HCT116 (cell line): ENCODE data around the gene THADA. TPM values are rescaled to one million over a fixed set of nuclear protein-coding genes. Genes with fewer than 3 reads are reported as not detected.

Source experiments
- ATAC-seq: fragments of 200-7000 bp; cut with Tn5 transposase; 2 replicates; pipeline ENCODE4 v1.9.1; 2020; ENCODE audit warnings: mild to moderate bottlenecking, moderate library complexity
- BruUV-seq: library from RNA; stranded (reverse); fragments of 400-500 nt; replicated peaks from 2 replicates; lab custom pipeline; 2021; lab: Mats Ljungman, UMichigan
- CTCF ChIA-PET: fragments of 300-600 bp; sonication (Branson Sonifier 250); formaldehyde crosslinking; loops from one replicate; lab custom pipeline; 2021; ENCODE audit warnings: antibody characterized with exemption; lab: Charles Lee
- POLR2A ChIA-PET: fragments of 300-600, 350-600 bp; sonication (Branson Sonifier 250); formaldehyde crosslinking; loops from one replicate; lab custom pipeline; 2021; ENCODE audit warnings: antibody characterized with exemption; lab: Charles Lee
- RAD21 ChIA-PET, 2 experiments: fragments of 300-600 bp; sonication (Branson Sonifier 250); formaldehyde crosslinking; loops; one replicate each; lab custom pipeline; 2023; ENCODE audit warnings: low total read pairs in 2 of 2; ENCODE audit not compliant: uncharacterized antibody in 2 of 2, unreplicated experiment in 2 of 2, low non-redundant PET in 1 of 2; lab: Charles Lee
- DNase-seq: peaks from one replicate; pipeline ENCODE4 v3.0.0-alpha.2; 2010; ENCODE audit warnings: low read depth, low spot score
- H2AFZ ChIP-seq: fragments of 200-600 bp; shearing (Covaris generic), sonication (generic); 2 replicates; pipeline ENCODE4 v1.6.1; 2017; ENCODE audit warnings: low read depth, mixed run types, mixed read lengths, antibody characterized with exemption, low read length; ENCODE audit not compliant: poor library complexity, severe bottlenecking
- H3K27ac ChIP-seq: 2 replicates; pipeline ENCODE4 v1.5.1; 2012; ENCODE audit warnings: low read depth, low read length
- H3K27me3 ChIP-seq: fragments of 200-600 bp; sonication (generic); 2 replicates; pipeline ENCODE4 v1.6.1; 2016; ENCODE audit warnings: mixed run types, low read length, mixed read lengths; ENCODE audit not compliant: insufficient read depth
- H3K36me3 ChIP-seq, 2 experiments: fragments of 200-500 bp in 1 of 2; fragments of 200-600 bp in 1 of 2; sonication (Bioruptor generic) in 1 of 2; sonication (generic) in 1 of 2; 2 replicates each; pipeline versions ENCODE4 v1.5.1 to v1.6.1; 2014 to 2016; ENCODE audit warnings: low read length in 2 of 2, inconsistent platforms in 1 of 2, mixed read lengths in 1 of 2, mixed run types in 1 of 2; ENCODE audit not compliant: insufficient read depth in 2 of 2, control insufficient read depth in 1 of 2
- H3K4me1 ChIP-seq, 2 experiments: fragments of 200-600 bp in 1 of 2; sonication (generic) in 1 of 2; 2 replicates each; pipeline versions ENCODE4 v1.5.1 to v1.6.1; 2012 to 2017; ENCODE audit warnings: low read length in 2 of 2, inconsistent platforms in 1 of 2, mild to moderate bottlenecking in 1 of 2, mixed read lengths in 1 of 2, mixed run types in 1 of 2, moderate library complexity in 1 of 2; ENCODE audit not compliant: insufficient read depth in 2 of 2, control insufficient read depth in 1 of 2
- H3K4me2 ChIP-seq: fragments of 200-600 bp; sonication (generic); 2 replicates; pipeline ENCODE4 v1.6.1; 2017; ENCODE audit warnings: mixed run types, low read length, mixed read lengths
- H3K4me3 ChIP-seq, 2 experiments: fragments of 200-600 bp in 1 of 2; sonication (generic) in 1 of 2; replicated peaks in 1 of 2; 2 replicates each; pipeline ENCODE4 v1.5.1; 2011 to 2016; ENCODE audit warnings: low read length in 2 of 2, control low read depth in 1 of 2, low read depth in 1 of 2, mild to moderate bottlenecking in 1 of 2, mixed read lengths in 1 of 2, mixed run types in 1 of 2
- H3K79me2 ChIP-seq: fragments of 200-600 bp; sonication (generic); 2 replicates; pipeline ENCODE4 v1.6.1; 2017; ENCODE audit warnings: mild to moderate bottlenecking, mixed run types, low read length, moderate library complexity, mixed read lengths; ENCODE audit not compliant: insufficient read depth
- H3K9ac ChIP-seq: fragments of 200-600 bp; sonication (generic); 2 replicates; pipeline ENCODE4 v1.6.1; 2016; ENCODE audit warnings: low read length, mixed read lengths
- H3K9me2 ChIP-seq: fragments of 200-600 bp; sonication (generic), shearing (Covaris generic); 2 replicates; pipeline ENCODE4 v1.6.1; 2017; ENCODE audit warnings: mixed run types, mild to moderate bottlenecking, moderate library complexity; ENCODE audit not compliant: insufficient read depth
- H3K9me3 ChIP-seq, 2 experiments: fragments of 200-500 bp in 1 of 2; fragments of 200-600 bp in 1 of 2; sonication (Bioruptor generic) in 1 of 2; sonication (generic) in 1 of 2; 2 replicates each; pipeline ENCODE4 v1.6.1; 2014 to 2017; ENCODE audit warnings: low read length in 2 of 2, mixed read lengths in 2 of 2, inconsistent platforms in 1 of 2, low read depth in 1 of 2, mild to moderate bottlenecking in 1 of 2, mixed run types in 1 of 2, moderate library complexity in 1 of 2; ENCODE audit not compliant: control insufficient read depth in 1 of 2, insufficient read depth in 1 of 2
- H4K20me1 ChIP-seq: fragments of 200-600 bp; sonication (generic), shearing (Covaris generic); 2 replicates; pipeline ENCODE4 v1.6.1; 2017; ENCODE audit warnings: mixed run types, mild to moderate bottlenecking, moderate library complexity; ENCODE audit not compliant: insufficient read depth
- CBX3 ChIP-seq: IDR thresholded peaks from 2 replicates; pipeline ENCODE4 v1.6.1; 2012; ENCODE audit warnings: low read depth
- CEBPB ChIP-seq: IDR thresholded peaks from 2 replicates; pipeline ENCODE4 v1.6.1; 2012; ENCODE audit warnings: low read depth
- CTCF ChIP-seq, 3 experiments: fragments of 200-600 bp in 1 of 3; sonication (generic) in 1 of 3; IDR thresholded peaks in 2 of 3; conservative IDR thresholded peaks in 1 of 3; 2 replicates each; pipeline ENCODE4 v1.5.1; 2012 to 2017; ENCODE audit warnings: low read depth in 2 of 3, low read length in 2 of 3, antibody characterized with exemption in 1 of 3, borderline replicate concordance in 1 of 3, control low read depth in 1 of 3, mild to moderate bottlenecking in 1 of 3, mixed read lengths in 1 of 3, mixed run types in 1 of 3, moderate library complexity in 1 of 3; ENCODE audit not compliant: insufficient read depth in 1 of 3
- EGR1 ChIP-seq: IDR thresholded peaks from 2 replicates; pipeline ENCODE4 v1.6.1; 2012; ENCODE audit warnings: low read depth
- ELF1 ChIP-seq: IDR thresholded peaks from 2 replicates; pipeline ENCODE4 v1.6.1; 2012; ENCODE audit warnings: low read depth, borderline replicate concordance
- EZH2phosphoT487 ChIP-seq: fragments of 200-600 bp; IDR thresholded peaks from 2 replicates; pipeline ENCODE4 v1.6.1; 2018; ENCODE audit warnings: antibody characterized with exemption, borderline replicate concordance
- JUND ChIP-seq: IDR thresholded peaks from 2 replicates; pipeline ENCODE4 v1.6.1; 2012
- MAX ChIP-seq: IDR thresholded peaks from 2 replicates; pipeline ENCODE4 v1.6.1; 2012
- POLR2A ChIP-seq: IDR thresholded peaks from 2 replicates; pipeline ENCODE4 v1.7.0; 2011; ENCODE audit warnings: borderline replicate concordance; ENCODE audit not compliant: insufficient read depth, insufficient read length; ENCODE audit errors: extremely low read depth
- POLR2AphosphoS5 ChIP-seq: IDR thresholded peaks from 2 replicates; pipeline ENCODE4 v1.6.1; 2011; ENCODE audit warnings: mild to moderate bottlenecking, low read depth, low read length, moderate library complexity
- RAD21 ChIP-seq: IDR thresholded peaks from 2 replicates; pipeline ENCODE4 v1.6.1; 2012; ENCODE audit warnings: low read depth, mild to moderate bottlenecking
- REST ChIP-seq: IDR thresholded peaks from 2 replicates; pipeline ENCODE4 v1.6.1; 2012; ENCODE audit warnings: low read depth
- SP1 ChIP-seq: IDR thresholded peaks from 2 replicates; pipeline ENCODE4 v1.6.1; 2012; ENCODE audit warnings: low read depth
- SRF ChIP-seq: IDR thresholded peaks from 2 replicates; pipeline ENCODE4 v1.6.1; 2012; ENCODE audit warnings: low read depth
- TCF7L2 ChIP-seq: IDR thresholded peaks from 2 replicates; pipeline ENCODE4 v1.7.0; 2011; ENCODE audit warnings: borderline replicate concordance, inconsistent platforms; ENCODE audit not compliant: insufficient read depth, insufficient read length; ENCODE audit errors: extremely low read depth
- YY1 ChIP-seq: IDR thresholded peaks from 2 replicates; pipeline ENCODE4 v1.6.1; 2011; ENCODE audit warnings: low read length, low read depth, moderate library complexity, mild to moderate bottlenecking; ENCODE audit not compliant: insufficient replicate concordance; ENCODE audit errors: extremely low read depth
- ZBTB33 ChIP-seq: IDR thresholded peaks from 2 replicates; pipeline ENCODE4 v1.6.1; 2011; ENCODE audit warnings: mild to moderate bottlenecking, low read length, moderate library complexity; ENCODE audit not compliant: insufficient replicate concordance; ENCODE audit errors: extremely low read depth
- ZFX ChIP-seq: fragments of 450-650 bp; IDR thresholded peaks from 2 replicates; pipeline ENCODE4 v1.6.1; 2017
- ZNF274 ChIP-seq: fragments of 200-500 bp; sonication (Bioruptor generic); IDR thresholded peaks from 2 replicates; pipeline ENCODE4 v1.6.1; 2014; ENCODE audit warnings: mild to moderate bottlenecking, low read depth, low read length, inconsistent platforms
- intact Hi-C: fragments of 100-400 bp; cut with micrococcal nuclease; formaldehyde crosslinking; loops from 2 replicates; pipeline ENCODE4 v1.10.0; 2022
- total RNA-seq: library from RNA; stranded (reverse); gene quantifications from one replicate; pipeline ENCODE4 v1.2.1, GENCODE V29; 2021; ENCODE audit not compliant: unreplicated experiment

THADA gene
- total RNA-seq, 1 experiment from 2014 or later = 30.7 TPM

- no peak overlapping the region for H3K4me2 ChIP-seq
- intact Hi-C loops = no loop called here
- DNase-seq = no peak
- TF ChIP-seq CBX3 (no peak), EGR1 (no peak), ZFX (no peak), SP1 (no peak), TCF7L2 (no peak), SRF (no peak), POLR2AphosphoS5 (no peak), ZBTB33 (no peak), JUND (no peak), ELF1 (no peak), EZH2phosphoT487 (no peak), ZNF274 (no peak), YY1 (no peak), CTCF (IDR thresholded peaks at IDR 0.05 in 2 of 3, conservative IDR thresholded peaks at IDR 0.05 in 1 of 3; ENCODE audit: borderline replicate concordance in 1 of 3, insufficient read depth in 1 of 3, low read depth in 2 of 3, low read length in 2 of 3) (no peak), REST (no peak), RAD21 (no peak), POLR2A (no peak), CEBPB (no peak), MAX (no peak)
- no peak overlapping the region for H2AFZ ChIP-seq
- no peaks in the 10 kb centered on the region for H4K20me1 ChIP-seq
- H3K9me2 ChIP-seq = no peaks in the 10 kb centered on the region
- no peaks in the 10 kb centered on the region for H3K9me3 ChIP-seq
- H3K79me2 ChIP-seq = no peaks in the 10 kb centered on the region
- RAD21 ChIA-PET = no interaction called here
- no TSS peak for BruUV-seq
- H3K27ac ChIP-seq = no peak overlapping the region
- no peaks in the 10 kb centered on the region for H3K27me3 ChIP-seq
- POLR2A ChIA-PET = no interaction called here
- H3K36me3 ChIP-seq = no peaks in the 10 kb centered on the region
- H3K4me3 ChIP-seq = no peak overlapping the region
- H3K9ac ChIP-seq = no peak overlapping the region
- no peak for ATAC-seq
- CTCF ChIA-PET = no interaction called here
- H3K4me1 ChIP-seq = no peaks in the 10 kb centered on the region
Measured at GRCh38 chr2:43267381-43267780, 328.5 kb downstream of the THADA start.
